H9 (cell line): ENCODE results near the gene FBXO41. TPM values are rescaled to one million over a fixed set of nuclear protein-coding genes. Genes with fewer than 3 reads are reported as not detected.

ENCODE experiments used
- DNase-seq: peaks from one replicate; pipeline ENCODE4 v3.0.0-alpha.2; 2017
- H2AFZ ChIP-seq: one replicate; pipeline ENCODE4 v1.6.1; 2013; ENCODE audit warnings: mild to moderate bottlenecking, low read length, control low read depth, moderate library complexity
- H2AK5ac ChIP-seq: 2 replicates; pipeline ENCODE4 v1.6.1; 2013; ENCODE audit warnings: low read length, control low read depth, mixed read lengths; ENCODE audit not compliant: insufficient read length
- H2BK120ac ChIP-seq: one replicate; pipeline ENCODE4 v1.6.1; 2013; ENCODE audit warnings: low read depth, mild to moderate bottlenecking, low read length, control low read depth, inconsistent platforms; ENCODE audit not compliant: poor library complexity, severe bottlenecking
- H2BK12ac ChIP-seq: 2 replicates; pipeline ENCODE4 v1.6.1; 2013; ENCODE audit warnings: low read length, control low read depth, mixed read lengths, low read depth; ENCODE audit not compliant: insufficient read length
- H2BK15ac ChIP-seq: 2 replicates; pipeline ENCODE4 v1.6.1; 2013; ENCODE audit warnings: low read depth, low read length, control low read depth
- H2BK20ac ChIP-seq: one replicate; pipeline ENCODE4 v1.6.1; 2013; ENCODE audit warnings: low read depth, mild to moderate bottlenecking, low read length, control low read depth, inconsistent platforms; ENCODE audit not compliant: poor library complexity, severe bottlenecking
- H2BK5ac ChIP-seq: 2 replicates; pipeline ENCODE4 v1.6.1; 2013; ENCODE audit warnings: low read length, control low read depth, mixed read lengths; ENCODE audit not compliant: insufficient read length
- H3K14ac ChIP-seq: 2 replicates; pipeline ENCODE4 v1.6.1; 2013; ENCODE audit warnings: low read length, control low read depth; ENCODE audit not compliant: insufficient read depth
- H3K18ac ChIP-seq: 2 replicates; pipeline ENCODE4 v1.6.1; 2013; ENCODE audit warnings: low read depth, mild to moderate bottlenecking, mixed read lengths, low read length, control low read depth; ENCODE audit not compliant: insufficient read length
- H3K23ac ChIP-seq: 2 replicates; pipeline ENCODE4 v1.6.1; 2013; ENCODE audit warnings: low read length, control low read depth, mixed read lengths, low read depth; ENCODE audit not compliant: insufficient read length
- H3K23me2 ChIP-seq: 2 replicates; pipeline ENCODE4 v1.6.1; 2013; ENCODE audit warnings: low read depth, mild to moderate bottlenecking, mixed read lengths, low read length, control low read depth; ENCODE audit not compliant: insufficient read length, poor library complexity, severe bottlenecking
- H3K27ac ChIP-seq: 2 replicates; pipeline ENCODE4 v1.5.1; 2013; ENCODE audit warnings: low read length, control low read depth, mixed read lengths, low read depth; ENCODE audit not compliant: insufficient read length
- H3K27me3 ChIP-seq: 2 replicates; pipeline ENCODE4 v1.6.1; 2013; ENCODE audit warnings: low read length, control low read depth, inconsistent platforms; ENCODE audit not compliant: insufficient read depth
- H3K4ac ChIP-seq: 2 replicates; pipeline ENCODE4 v1.6.1; 2013; ENCODE audit warnings: low read depth, mild to moderate bottlenecking, control low read depth, inconsistent platforms, low read length, moderate library complexity
- H3K4me1 ChIP-seq: 2 replicates; pipeline ENCODE4 v1.6.1; 2013; ENCODE audit warnings: low read length, control low read depth, inconsistent platforms; ENCODE audit not compliant: insufficient read depth
- H3K4me2 ChIP-seq: 2 replicates; pipeline ENCODE4 v1.6.1; 2013; ENCODE audit warnings: low read length, control low read depth, mixed read lengths; ENCODE audit not compliant: insufficient read length, insufficient read depth
- H3K56ac ChIP-seq: 2 replicates; pipeline ENCODE4 v1.6.1; 2013; ENCODE audit warnings: low read depth, mild to moderate bottlenecking, mixed read lengths, low read length, control low read depth; ENCODE audit not compliant: insufficient read length
- H3K79me1 ChIP-seq: 2 replicates; pipeline ENCODE4 v1.6.1; 2013; ENCODE audit warnings: low read depth, mild to moderate bottlenecking, moderate library complexity, low read length, control low read depth, inconsistent platforms; ENCODE audit not compliant: insufficient read depth, poor library complexity, severe bottlenecking
- H3K79me2 ChIP-seq: 2 replicates; pipeline ENCODE4 v1.6.1; 2013; ENCODE audit warnings: low read length, control low read depth, inconsistent platforms; ENCODE audit not compliant: insufficient read depth
- H3K9ac ChIP-seq: 2 replicates; pipeline ENCODE4 v1.6.1; 2013; ENCODE audit warnings: low read length, control low read depth, mixed read lengths; ENCODE audit not compliant: insufficient read length; ENCODE audit errors: extremely low read depth
- H3K9me3 ChIP-seq: one replicate; pipeline ENCODE4 v1.6.1; 2013; ENCODE audit warnings: low read depth, low read length, inconsistent platforms; ENCODE audit not compliant: control insufficient read depth
- H3T11ph ChIP-seq: one replicate; pipeline ENCODE4 v1.6.1; 2013; ENCODE audit warnings: mild to moderate bottlenecking, low read length, control low read depth, inconsistent platforms
- H4K20me1 ChIP-seq: one replicate; pipeline ENCODE4 v1.6.1; 2013; ENCODE audit not compliant: control insufficient read depth, insufficient read length, insufficient read depth
- H4K5ac ChIP-seq: 2 replicates; pipeline ENCODE4 v1.6.1; 2013; ENCODE audit warnings: low read depth, mild to moderate bottlenecking, mixed read lengths, low read length, control low read depth; ENCODE audit not compliant: insufficient read length
- H4K8ac ChIP-seq: replicated peaks from 2 replicates; pipeline ENCODE4 v1.6.1; 2013; ENCODE audit warnings: low read length, control low read depth, mixed read lengths, low read depth; ENCODE audit not compliant: insufficient read length
- H4K91ac ChIP-seq: 2 replicates; pipeline ENCODE4 v1.6.1; 2013; ENCODE audit warnings: low read depth, mild to moderate bottlenecking, moderate library complexity, mixed read lengths, low read length, control low read depth; ENCODE audit not compliant: insufficient read length
- H3K27ac Mint-ChIP-seq, 3 experiments: 2 replicates in 2 of 3; 3 replicates in 1 of 3; pipeline ENCODE4 v1.8.0; 2020 to 2021; ENCODE audit warnings: mixed read lengths in 3 of 3, mild to moderate bottlenecking in 1 of 3, moderate library complexity in 1 of 3
- H3K27me3 Mint-ChIP-seq: 2 replicates; pipeline ENCODE4 v1.8.0; 2021; ENCODE audit warnings: low read depth, mild to moderate bottlenecking, moderate library complexity, mixed read lengths
- H3K36me3 Mint-ChIP-seq, 3 experiments: 2 replicates in 2 of 3; 3 replicates in 1 of 3; pipeline ENCODE4 v1.8.0; 2020 to 2021; ENCODE audit warnings: low read depth in 3 of 3, mixed read lengths in 3 of 3; ENCODE audit not compliant: insufficient read depth in 1 of 3
- H3K4me1 Mint-ChIP-seq, 2 experiments: 2 replicates each; pipeline ENCODE4 v1.8.0; 2020; ENCODE audit warnings: mixed read lengths in 2 of 2
- H3K4me3 Mint-ChIP-seq, 2 experiments: 2 replicates in 1 of 2; 3 replicates in 1 of 2; pipeline ENCODE4 v1.8.0; 2020 to 2021; ENCODE audit warnings: mild to moderate bottlenecking in 2 of 2, mixed read lengths in 2 of 2, moderate library complexity in 1 of 2
- H3K9me3 Mint-ChIP-seq, 2 experiments: 2 replicates in 1 of 2; 3 replicates in 1 of 2; pipeline ENCODE4 v1.8.0; 2020; ENCODE audit warnings: mild to moderate bottlenecking in 2 of 2, mixed read lengths in 2 of 2, moderate library complexity in 1 of 2
- CTCF ChIP-seq: fragments of 200-600 bp; sonication (generic); conservative IDR thresholded peaks from 3 replicates; pipeline ENCODE4 v1.8.0; 2021; ENCODE audit warnings: antibody characterized with exemption, mild to moderate bottlenecking
- WGBS: extraction: QIAGEN DNeasy Blood & Tissue Kit; methylation state at CpG from one replicate; pipeline ENCODE4 v1.1.7; 2013; ENCODE audit warnings: missing lambda C conversion rate, low lambda C conversion rate, mixed read lengths; ENCODE audit not compliant: insufficient read length; ENCODE audit errors: extremely low coverage; 5-methylcytosine and 5-hydroxymethylcytosine counted together
- total RNA-seq: library from RNA; stranded (reverse); gene quantifications from 2 replicates; pipeline ENCODE4 v1.2.1, GENCODE V29; 2021

Gene FBXO41
- total RNA-seq, 1 experiment from 2014 or later = 16.2 TPM

GRCh38 chr2:73205611-73206010 lies 78.7 kb downstream of the FBXO41 start:
- no peak overlapping the region for H2BK15ac ChIP-seq
- no peak overlapping the region for H4K8ac ChIP-seq
- no peaks in the 10 kb centered on the region for H3K4me1 ChIP-seq
- no peak overlapping the region for H4K91ac ChIP-seq
- H3K27me3 ChIP-seq = peaks cover 13% of the 10 kb centered on the region; the same call in 1 of the 2 replicates
- no peak overlapping the region for H3T11ph ChIP-seq
- peaks cover 6% of the 10 kb centered on the region for H3K23me2 ChIP-seq
- no peak overlapping the region for H3K18ac ChIP-seq
- peaks cover 8% of the 10 kb centered on the region in 2 experiments; a peak in 3 of 5 replicates for H3K9me3 Mint-ChIP-seq
- H2AFZ ChIP-seq = no peak overlapping the region
- H3K9me3 ChIP-seq = no peaks in the 10 kb centered on the region
- H3K9ac ChIP-seq = no peak overlapping the region
- H2AK5ac ChIP-seq = no peak overlapping the region
- no peak overlapping the region for H3K4me3 Mint-ChIP-seq
- no peak overlapping the region for H3K4ac ChIP-seq
- DNase-seq = no peak
- H4K5ac ChIP-seq = no peak overlapping the region
- H3K27ac Mint-ChIP-seq = no peak overlapping the region
- peaks cover 0 to 4% (median 0%) of the 10 kb centered on the region in 3 experiments; a peak in 1 of 7 replicates for H3K36me3 Mint-ChIP-seq
- H3K14ac ChIP-seq = no peak overlapping the region
- no peak overlapping the region for H2BK120ac ChIP-seq
- no peaks in the 10 kb centered on the region for H4K20me1 ChIP-seq
- no peak overlapping the region for H3K23ac ChIP-seq
- peaks cover 61% of the 10 kb centered on the region for H3K27me3 Mint-ChIP-seq
- no peak overlapping the region for H3K27ac ChIP-seq
- no peaks in the 10 kb centered on the region for H3K79me2 ChIP-seq
- H3K4me1 Mint-ChIP-seq = peaks cover 10 to 15% of the 10 kb centered on the region in 2 experiments
- H3K79me1 ChIP-seq = no peaks in the 10 kb centered on the region
- no peak overlapping the region for H2BK5ac ChIP-seq
- WGBS = no CpG with 5 or more reads among the region's 6 CpGs
- no peak overlapping the region for H2BK20ac ChIP-seq
- TF ChIP-seq CTCF = no peak
- no peak overlapping the region for H2BK12ac ChIP-seq
- H3K56ac ChIP-seq = no peak overlapping the region
- no peak overlapping the region for H3K4me2 ChIP-seq

Other genes starting within 250 kb of the FBXO41 start
- 28.9 and 30.9 TPM in 2 replicates for gene SFXN5, start 212.8 kb downstream of the FBXO41 start, total RNA-seq
- gene RAB11FIP5, start 171.5 kb downstream of the FBXO41 start, total RNA-seq = 6.4 and 7.1 TPM in 2 replicates
- gene NOTO, start 81.9 kb downstream of the FBXO41 start, total RNA-seq = 0.55 and 0.66 TPM in 2 replicates
- gene SMYD5, start 70.2 kb downstream of the FBXO41 start, total RNA-seq = 41.7 and 45.2 TPM in 2 replicates
- 9.6 and 11.1 TPM in 2 replicates for gene PRADC1, start 51.2 kb downstream of the FBXO41 start, total RNA-seq
- gene CCT7, start 50.2 kb downstream of the FBXO41 start, total RNA-seq = 500 and 529 TPM in 2 replicates
- 0.85 and 1.2 TPM in 2 replicates for gene EGR4, start 9.1 kb upstream of the FBXO41 start, total RNA-seq
- gene ALMS1, start 101.4 kb upstream of the FBXO41 start, total RNA-seq = 34.0 and 36.2 TPM in 2 replicates